Measurements from ENCODE around the gene RAMAC.

DNA sequence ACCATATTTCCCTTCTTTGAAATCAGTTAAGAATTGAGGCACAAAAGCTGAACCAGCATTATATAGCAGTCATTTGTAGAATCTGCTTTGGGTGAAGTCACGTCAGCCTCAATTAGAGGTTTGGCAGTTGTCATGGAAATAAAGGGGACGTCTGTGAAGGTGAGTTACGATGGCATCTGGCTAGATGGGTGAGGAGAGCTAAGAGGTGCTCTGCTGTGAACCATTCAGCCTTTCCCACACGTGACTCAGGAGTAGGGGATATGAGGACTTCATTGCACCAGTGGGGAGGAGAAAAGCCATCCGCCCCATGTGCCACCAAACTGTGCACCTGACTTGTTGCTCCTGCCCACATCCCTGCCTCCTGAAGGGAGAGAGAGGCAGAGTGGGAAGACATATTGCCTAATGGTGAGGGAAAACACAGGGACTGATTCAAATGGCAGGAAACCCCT is 28.2 kb downstream of the RAMAC start:
- no peak for TF ChIP-seq POLR2A (IDR thresholded peaks at IDR 0.05)
- TF ChIP-seq, protein P1, sequence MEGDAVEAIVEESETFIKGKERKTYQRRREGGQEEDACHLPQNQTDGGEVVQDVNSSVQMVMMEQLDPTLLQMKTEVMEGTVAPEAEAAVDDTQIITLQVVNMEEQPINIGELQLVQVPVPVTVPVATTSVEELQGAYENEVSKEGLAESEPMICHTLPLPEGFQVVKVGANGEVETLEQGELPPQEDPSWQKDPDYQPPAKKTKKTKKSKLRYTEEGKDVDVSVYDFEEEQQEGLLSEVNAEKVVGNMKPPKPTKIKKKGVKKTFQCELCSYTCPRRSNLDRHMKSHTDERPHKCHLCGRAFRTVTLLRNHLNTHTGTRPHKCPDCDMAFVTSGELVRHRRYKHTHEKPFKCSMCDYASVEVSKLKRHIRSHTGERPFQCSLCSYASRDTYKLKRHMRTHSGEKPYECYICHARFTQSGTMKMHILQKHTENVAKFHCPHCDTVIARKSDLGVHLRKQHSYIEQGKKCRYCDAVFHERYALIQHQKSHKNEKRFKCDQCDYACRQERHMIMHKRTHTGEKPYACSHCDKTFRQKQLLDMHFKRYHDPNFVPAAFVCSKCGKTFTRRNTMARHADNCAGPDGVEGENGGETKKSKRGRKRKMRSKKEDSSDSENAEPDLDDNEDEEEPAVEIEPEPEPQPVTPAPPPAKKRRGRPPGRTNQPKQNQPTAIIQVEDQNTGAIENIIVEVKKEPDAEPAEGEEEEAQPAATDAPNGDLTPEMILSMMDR (IDR thresholded peaks at IDR 0.05 in 8 of 11, conservative IDR thresholded peaks at IDR 0.05 in 3 of 11): no peak

All from spleen (tissue), 7 donors.